HepG2 (cell line): Measurements from ENCODE around the gene RPL23. TPM values are rescaled to one million over a fixed set of nuclear protein-coding genes. Genes with fewer than 3 reads are reported as not detected.

ENCODE experiments used
- ARID3A ChIP-seq: IDR thresholded peaks from 2 replicates; pipeline ENCODE4 v1.6.1; 2012; ENCODE audit warnings: low read depth, low read length, improper control_type of control experiment
- E2F5 ChIP-seq: sonication (generic); formaldehyde crosslinking; conservative IDR thresholded peaks from 2 replicates; pipeline ENCODE4 v1.4.0; 2020; ENCODE audit warnings: missing genetic modification reagents
- HMG20B ChIP-seq: conservative IDR thresholded peaks from 2 replicates; pipeline ENCODE4 v1.6.1; 2016; ENCODE audit warnings: missing genetic modification reagents, missing compliant biosample characterization
- HNF4A ChIP-seq: sonication (generic); formaldehyde crosslinking; IDR thresholded peaks from 2 replicates; pipeline ENCODE4 v1.4.0; 2020; ENCODE audit warnings: missing genetic modification reagents
- SALL1 ChIP-seq: sonication (generic); formaldehyde crosslinking; IDR thresholded peaks from 2 replicates; pipeline ENCODE4 v1.8.0; 2022; ENCODE audit warnings: mild to moderate bottlenecking, missing genetic modification reagents
- SMAD1 ChIP-seq: sonication (generic); formaldehyde crosslinking; IDR thresholded peaks from 2 replicates; pipeline ENCODE4 v1.4.0; 2020; ENCODE audit warnings: missing genetic modification reagents, low read depth, mild to moderate bottlenecking, borderline replicate concordance
- TAF15 ChIP-seq: fragments of 200-400 bp; formaldehyde crosslinking; IDR thresholded peaks from one replicate; pipeline ENCODE4 v1.6.1; 2018; ENCODE audit warnings: mild to moderate bottlenecking, low read depth, low read length; ENCODE audit not compliant: poor library complexity, severe bottlenecking
- THAP8 ChIP-seq: sonication (generic); formaldehyde crosslinking; IDR thresholded peaks from 2 replicates; pipeline ENCODE4 v1.5.1; 2020; ENCODE audit warnings: missing genetic modification reagents, mild to moderate bottlenecking, borderline replicate concordance
- ZBTB1 ChIP-seq: sonication (generic); formaldehyde crosslinking; IDR thresholded peaks from 2 replicates; pipeline ENCODE4 v1.4.0; 2020; ENCODE audit warnings: missing genetic modification reagents, borderline replicate concordance
- ZBTB26 ChIP-seq: IDR thresholded peaks from 2 replicates; pipeline ENCODE4 v1.6.1; 2016; ENCODE audit warnings: missing compliant biosample characterization, missing genetic modification reagents, borderline replicate concordance
- ZNF496 ChIP-seq: sonication (generic); formaldehyde crosslinking; IDR thresholded peaks from 2 replicates; pipeline ENCODE4 v1.8.1; 2023; ENCODE audit warnings: mild to moderate bottlenecking, moderate library complexity, missing genetic modification reagents; ENCODE audit not compliant: insufficient replicate concordance
- ZNF564 ChIP-seq: sonication (generic); formaldehyde crosslinking; IDR thresholded peaks from 2 replicates; pipeline ENCODE4 v1.8.1; 2023; ENCODE audit warnings: mild to moderate bottlenecking, missing genetic modification reagents
- ZNF598 ChIP-seq: sonication (generic); formaldehyde crosslinking; IDR thresholded peaks from 2 replicates; pipeline ENCODE4 v1.5.1; 2020; ENCODE audit warnings: mild to moderate bottlenecking, missing genetic modification reagents, borderline replicate concordance
- ZNF639 ChIP-seq: conservative IDR thresholded peaks from 2 replicates; pipeline ENCODE4 v1.6.1; 2018; ENCODE audit warnings: missing genetic modification reagents
- ZNF709 ChIP-seq: sonication (generic); formaldehyde crosslinking; IDR thresholded peaks from 2 replicates; pipeline ENCODE4 v1.5.0; 2020; ENCODE audit warnings: mild to moderate bottlenecking, missing genetic modification reagents
- ZSCAN30 ChIP-seq: sonication (generic); formaldehyde crosslinking; IDR thresholded peaks from 2 replicates; pipeline ENCODE4 v1.5.0; 2020; ENCODE audit warnings: mild to moderate bottlenecking, missing genetic modification reagents
- ZSCAN9 ChIP-seq: IDR thresholded peaks from 2 replicates; pipeline ENCODE4 v1.6.1; 2016; ENCODE audit warnings: borderline replicate concordance
- polyA plus RNA-seq, 8 experiments: library from polyadenylated mRNA; depleted of rRNA in 3 of 8; stranded (reverse) in 7 of 8; unstranded in 1 of 8; fragments of >200 nt; fragmentation: Illumina TruSeq in 4 of 8; extraction: Trizol in 4 of 8; gene quantifications; 2 replicates each; pipeline versions ENCODE4 v1.2.1 to v1.2.3, GENCODE V29; 2011 to 2016; ENCODE audit warnings: low read depth in 4 of 8, missing spikeins in 1 of 8, mixed read lengths in 1 of 8; ENCODE audit not compliant: insufficient read depth in 1 of 8
- total RNA-seq, 5 experiments: library from RNA; depleted of rRNA; stranded (reverse); fragments of >200 nt; fragmentation: Illumina TruSeq; extraction: Trizol; gene quantifications; 2 replicates each; pipeline ENCODE4 v1.2.3, GENCODE V29; 2016; ENCODE audit warnings: low read depth in 1 of 5

RPL23 gene
- total and polyA plus RNA-seq, 2 of the 13 experiments (the other 11 are each of a cell fraction or from before 2014, with no cell fraction given), result 2,790 to 4,860 TPM

GRCh38 chr17:38870259-38871165, 17.0 kb upstream of the RPL23 start (continued):
- no peak for TF ChIP-seq ZNF598
- TF ChIP-seq ZSCAN30 (CRISPR knock-in tag), result 0 out of 2 replicates have a peak, but pooled peaks have one; percentile 74
- TF ChIP-seq ZNF564 (CRISPR knock-in tag), result no peak
- TF ChIP-seq HMG20B (CRISPR knock-in tag), result no peak
- no peak for TF ChIP-seq E2F5 (CRISPR knock-in tag)
- 0 out of 2 replicates have a peak, but pooled peaks have one; percentile 19 for TF ChIP-seq ZBTB26 (CRISPR knock-in tag)
- TF ChIP-seq HNF4A (CRISPR knock-in tag), result no peak
- peak; percentile 45; the same call in 1 of the 2 replicates for TF ChIP-seq ZNF709
- peak; percentile 7; the same call in 1 of the 2 replicates for TF ChIP-seq ZSCAN9 (CRISPR knock-in tag)
- TF ChIP-seq SALL1, result no peak; the same call in 1 of the 2 replicates
- no peak for TF ChIP-seq ARID3A
- no peak for TF ChIP-seq THAP8
- TF ChIP-seq TAF15, result no peak
- no peak for TF ChIP-seq SMAD1 (CRISPR knock-in tag)
- no peak for TF ChIP-seq ZNF496 (CRISPR knock-in tag)
- no peak for TF ChIP-seq ZBTB1 (CRISPR knock-in tag)
- no peak for TF ChIP-seq ZNF639 (CRISPR knock-in tag)
